NCI-H2029 treated with DMSO at 0.1 percent for 48 hours (cell line): ENCODE data around the gene PDAP1.
A peak's percentile ranks its signal among the peaks of the same experiment; 100 is the strongest.
"Not testable (repeated sequence)": the region's sequence is repeated elsewhere in the genome, so short reads cannot be mapped to it uniquely, and the experiment has no call there.

Source experiments
- DNase-seq: peaks from one replicate; lab custom pipeline; 2025; lab: John Stamatoyannopoulos, UW

Gene PDAP1

DNA sequence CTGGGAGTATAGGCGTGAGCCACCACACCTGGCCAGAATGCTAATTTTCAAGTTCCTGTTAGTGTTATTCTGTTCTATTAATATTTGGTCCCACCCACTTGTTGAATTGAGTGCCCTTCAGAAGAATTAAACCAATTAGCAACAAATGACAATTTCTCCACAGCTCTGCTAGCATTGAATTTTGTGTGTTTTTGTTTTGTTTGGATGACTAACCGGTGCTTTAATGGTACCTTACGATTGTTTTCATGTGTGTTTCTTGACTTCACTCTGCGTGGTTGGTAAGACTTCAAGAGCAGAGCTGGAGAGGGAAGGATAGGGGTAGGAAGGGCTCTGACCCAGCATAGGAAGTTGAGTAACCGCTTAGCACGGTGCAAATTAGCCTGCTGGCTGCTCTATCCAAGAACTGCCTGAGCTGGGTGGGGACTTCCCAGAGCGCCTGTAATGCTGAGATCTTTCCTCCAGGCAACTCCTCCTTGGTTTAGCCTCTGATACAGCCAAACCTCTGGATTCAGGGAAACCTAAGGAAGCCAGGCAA is 29.3 kb downstream of the PDAP1 start:
- no peak for DNase-seq

DNA sequence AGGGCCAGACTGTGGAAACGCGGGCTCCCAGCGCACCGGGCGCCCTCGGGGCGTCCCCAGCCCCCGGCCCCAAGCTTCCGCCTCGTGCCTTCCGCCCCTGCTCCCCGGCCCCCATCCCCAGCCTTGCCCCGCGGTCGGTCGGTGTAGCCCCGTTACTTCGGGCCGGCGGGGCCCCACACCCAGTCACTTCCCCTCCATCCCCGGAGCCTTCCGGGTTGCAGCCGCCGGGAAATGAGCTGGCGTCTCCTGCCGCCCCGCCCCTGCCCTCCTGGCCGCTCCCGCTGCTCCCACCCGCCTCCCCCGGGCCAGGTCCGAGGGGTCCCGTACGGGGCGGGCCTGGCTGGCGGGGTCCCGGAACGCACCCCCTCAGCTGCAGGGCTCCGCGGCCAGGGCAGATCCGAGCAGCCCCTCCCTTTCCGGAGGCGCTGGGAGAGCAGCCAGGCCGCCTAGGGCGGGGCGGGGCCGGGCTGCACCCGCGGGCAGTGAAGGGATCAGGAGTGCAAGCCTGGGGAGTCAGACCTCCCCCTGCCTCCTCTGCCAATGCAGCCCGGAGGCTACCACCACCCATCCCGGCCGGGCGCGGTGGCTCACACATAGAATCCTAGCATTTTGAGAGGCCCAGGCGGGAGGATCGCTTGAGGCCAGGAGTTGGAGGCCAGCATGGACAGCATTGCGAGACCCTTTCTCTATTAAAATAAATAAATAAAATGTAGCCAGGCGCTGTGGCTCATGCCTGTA is 33.2 kb downstream of the PDAP1 start:
- no peak for DNase-seq

DNA sequence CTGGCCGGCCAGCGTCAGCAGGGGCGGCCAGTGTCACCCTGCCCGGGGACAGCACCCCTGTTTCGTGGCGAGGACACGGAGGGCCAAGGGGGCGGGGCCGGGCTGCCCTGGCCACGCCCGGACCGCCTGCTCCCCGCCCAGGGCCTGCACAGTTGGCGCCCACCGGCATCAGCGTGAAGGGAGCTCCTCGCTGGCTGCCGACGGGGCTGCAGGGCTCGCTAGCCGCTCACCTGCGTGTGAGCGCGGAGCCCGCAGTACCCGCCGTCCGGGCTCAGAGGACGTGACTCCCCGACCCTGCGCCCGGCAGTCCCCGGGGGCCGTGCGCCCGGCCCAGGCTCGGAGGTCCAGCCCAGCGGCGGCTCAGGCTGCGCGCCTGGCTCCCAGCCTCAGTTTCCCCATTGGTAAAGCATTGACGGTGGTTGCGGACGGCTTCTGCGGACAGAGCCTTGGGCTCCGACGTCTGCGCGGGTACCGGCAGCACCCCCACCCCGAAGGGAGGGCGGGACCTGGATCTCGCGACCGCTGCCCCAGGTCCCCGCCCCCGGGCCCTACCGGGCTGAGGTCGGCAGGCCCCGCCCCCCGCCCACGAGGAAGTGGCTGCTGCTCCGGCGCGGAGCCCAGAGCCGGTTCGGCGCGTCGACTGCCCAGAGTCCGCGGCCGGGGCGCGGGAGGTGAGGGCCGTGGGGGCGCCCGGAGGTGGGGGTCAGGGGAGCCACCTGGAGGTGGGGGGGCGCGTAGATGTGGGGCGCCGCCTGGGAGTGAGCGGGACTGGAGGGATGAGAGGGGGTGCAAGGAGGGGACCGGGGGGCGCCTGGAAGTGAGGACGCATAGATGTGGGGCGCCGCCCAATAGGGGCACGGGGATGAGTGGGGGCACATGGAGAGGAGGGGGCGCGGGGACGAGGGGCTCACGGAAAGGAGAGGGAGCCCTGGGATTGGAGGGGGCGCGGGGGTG is 34.0 kb downstream of the PDAP1 start, which contains the start of gene ARPC1B:
Gene ARPC1B, plus strand, starts transcription at position 620 of the 954 bp plus-strand sequence. CDS start 10,985 bp downstream, outside the sequence.
- no peak for DNase-seq

DNA sequence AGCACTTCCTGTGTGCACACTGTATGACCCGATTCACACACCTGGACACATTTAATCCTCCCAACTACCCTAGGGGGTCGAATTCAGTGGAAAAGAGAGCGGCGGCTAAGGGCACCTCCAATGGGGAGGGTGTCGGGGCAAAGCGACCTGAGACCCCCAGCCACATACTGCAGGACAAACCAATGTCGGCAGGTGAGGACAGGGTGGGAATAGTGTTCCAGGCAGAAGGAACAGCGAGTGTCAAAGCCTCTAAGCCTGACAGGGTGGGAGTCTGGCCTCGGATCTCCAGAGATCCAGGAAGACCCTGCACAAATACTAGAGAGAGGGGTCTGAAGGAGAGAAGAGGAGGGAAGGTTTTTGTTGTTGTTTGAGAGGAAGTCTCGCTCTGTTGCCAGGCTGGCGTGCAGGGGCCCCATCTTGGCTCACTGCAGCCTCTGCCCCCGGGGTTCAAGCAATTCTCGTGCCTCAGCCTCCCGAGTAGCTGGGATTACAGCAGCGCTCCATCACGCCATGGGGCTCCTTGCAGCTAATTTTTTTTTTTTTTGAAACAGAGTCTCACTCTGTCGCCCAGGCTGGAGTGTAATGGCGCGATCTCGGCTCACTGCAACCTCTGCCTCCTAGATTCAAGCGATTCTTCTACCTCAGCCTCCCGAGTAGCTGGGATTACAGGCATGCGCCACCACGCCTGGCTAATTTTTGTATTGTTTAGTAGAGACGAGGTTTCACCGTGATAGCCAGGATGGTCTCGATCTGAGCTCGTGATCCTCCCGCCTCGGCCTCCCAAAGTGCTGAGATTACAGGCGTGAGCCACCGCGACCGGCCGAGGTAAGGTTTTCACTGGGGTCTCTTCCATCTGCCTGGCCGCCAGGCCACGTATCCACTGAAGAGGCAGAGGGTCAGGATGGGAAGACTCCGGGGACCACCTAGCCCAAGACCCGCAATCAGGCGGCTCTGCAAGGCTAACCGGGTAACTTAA is 35.0 kb downstream of the PDAP1 start:
- DNase-seq: no peak

DNA sequence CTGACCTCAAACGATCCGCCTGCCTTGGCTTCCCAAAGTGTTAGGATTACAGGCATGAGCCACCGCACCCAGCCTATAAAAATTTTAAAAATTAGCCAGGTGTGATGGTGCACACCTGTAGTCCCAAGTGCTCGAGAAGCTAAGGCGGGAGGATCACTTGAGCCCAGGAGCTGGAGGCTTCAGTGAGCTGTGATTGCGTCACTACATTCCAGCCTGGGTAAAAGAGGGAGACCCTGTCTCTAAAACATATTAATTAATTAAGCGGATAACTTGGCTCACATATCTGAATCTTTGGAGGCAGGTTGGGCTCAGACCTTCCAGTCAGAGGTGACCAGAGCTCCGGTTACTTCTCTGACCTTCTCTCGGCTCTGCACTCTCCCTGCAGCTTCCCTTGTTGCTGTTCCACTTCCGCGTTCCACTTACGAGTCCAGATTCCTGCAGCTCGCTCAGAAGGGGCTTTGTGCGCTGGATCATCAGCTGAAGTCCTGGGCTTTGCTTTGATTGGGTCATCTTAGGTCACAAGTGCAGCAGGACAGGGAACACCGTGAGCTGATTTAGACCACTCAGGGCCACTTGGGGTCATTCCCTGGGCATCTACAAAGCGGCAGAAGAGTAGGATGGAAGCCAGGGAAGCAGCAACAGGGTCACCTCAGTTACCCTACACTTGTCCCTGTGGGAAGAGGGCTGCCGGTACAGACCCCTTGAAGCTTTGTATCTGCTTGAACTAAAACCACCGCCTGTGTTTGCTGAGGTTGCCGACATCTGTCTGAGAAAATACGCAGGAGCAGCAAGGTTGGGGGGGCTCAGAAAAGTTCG is 35.9 kb downstream of the PDAP1 start:
- DNase-seq: peak; percentile 33

DNA sequence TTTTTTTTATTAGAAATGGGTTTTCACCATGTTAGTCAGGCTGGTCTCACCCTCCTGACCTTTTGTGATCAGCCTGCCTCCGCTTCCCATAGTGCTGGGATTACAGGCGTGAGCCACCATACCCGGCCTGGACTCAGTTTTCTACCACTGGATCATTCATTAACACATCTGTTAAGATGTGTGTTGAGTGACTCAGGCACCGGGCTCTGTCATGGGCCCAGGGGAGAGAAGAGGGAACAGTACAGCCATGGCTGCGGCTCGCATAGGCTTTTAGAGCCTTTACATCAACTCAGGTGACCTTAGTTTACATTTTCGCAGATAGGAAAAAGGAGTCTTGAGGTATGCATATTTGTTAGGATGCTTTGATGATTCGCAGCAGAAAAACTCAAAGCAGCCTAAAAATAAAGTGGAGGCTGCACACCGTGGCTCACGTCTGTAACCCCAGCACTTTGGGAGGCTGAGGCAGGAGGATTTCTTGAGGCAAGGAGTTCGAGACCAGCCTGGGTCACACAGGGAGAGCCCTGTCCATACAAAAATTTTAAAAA is 36.9 kb downstream of the PDAP1 start:
- DNase-seq: no peak

DNA sequence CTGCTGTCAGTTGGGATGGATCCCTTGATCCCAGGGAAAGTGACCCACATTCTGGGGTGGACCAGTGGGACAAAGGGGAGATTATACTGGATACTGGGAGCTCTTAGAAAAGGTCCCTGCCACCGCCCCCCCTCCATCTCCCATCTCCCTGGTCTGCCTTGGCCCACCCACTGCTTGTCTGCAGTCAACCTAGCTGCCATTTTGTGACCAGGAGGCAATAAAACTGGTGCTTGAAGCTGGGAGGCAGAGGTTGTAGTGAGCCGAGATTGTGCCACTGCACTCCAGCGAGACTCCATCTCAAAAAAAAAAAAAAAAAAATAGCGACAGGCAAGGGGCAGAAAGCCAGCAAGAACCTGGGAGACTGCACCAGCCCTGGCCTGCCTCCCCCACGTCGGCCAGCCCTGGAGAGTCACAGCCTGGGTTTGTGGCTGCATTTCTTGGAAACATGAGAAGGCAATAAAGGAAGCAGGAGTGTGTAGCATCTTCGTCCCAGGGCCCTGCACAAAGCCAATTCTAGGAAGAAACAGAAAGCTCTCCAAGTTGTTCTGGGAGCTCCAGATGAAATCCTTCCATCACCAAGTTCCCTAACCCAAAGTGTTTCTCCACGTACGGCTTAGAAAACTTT is 38.5 kb downstream of the PDAP1 start:
- DNase-seq: no peak

DNA sequence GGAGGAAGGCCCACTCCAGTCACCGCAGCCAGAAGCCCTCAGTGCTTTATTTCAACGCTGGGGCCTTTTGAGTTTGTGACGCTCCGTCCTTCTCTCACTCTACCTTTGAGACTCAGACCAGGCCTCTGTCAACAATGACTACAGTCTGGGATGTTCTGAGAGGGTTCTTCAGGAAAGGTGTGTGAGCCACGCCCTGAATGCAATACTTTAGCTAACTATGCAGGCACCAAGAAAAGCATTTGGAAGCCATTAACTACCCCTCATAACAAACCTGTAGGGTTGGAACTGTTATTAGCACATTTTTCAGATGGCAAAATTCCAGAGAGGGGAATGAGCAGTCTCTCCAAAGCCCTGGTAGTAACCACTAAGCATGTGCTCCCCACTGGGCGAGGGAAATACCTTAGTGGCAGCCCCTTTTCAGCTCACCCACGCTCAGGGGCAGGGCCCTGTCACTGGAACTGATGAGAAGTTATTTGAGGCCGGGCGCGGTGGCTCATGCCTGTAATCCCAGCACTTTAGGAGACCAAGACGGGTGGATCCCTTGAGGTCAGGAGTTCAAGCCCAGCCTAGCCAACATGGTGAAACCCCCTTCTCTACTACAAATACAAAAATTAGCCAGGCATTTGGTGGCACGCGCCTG is 39.5 kb downstream of the PDAP1 start:
- DNase-seq: no peak

DNA sequence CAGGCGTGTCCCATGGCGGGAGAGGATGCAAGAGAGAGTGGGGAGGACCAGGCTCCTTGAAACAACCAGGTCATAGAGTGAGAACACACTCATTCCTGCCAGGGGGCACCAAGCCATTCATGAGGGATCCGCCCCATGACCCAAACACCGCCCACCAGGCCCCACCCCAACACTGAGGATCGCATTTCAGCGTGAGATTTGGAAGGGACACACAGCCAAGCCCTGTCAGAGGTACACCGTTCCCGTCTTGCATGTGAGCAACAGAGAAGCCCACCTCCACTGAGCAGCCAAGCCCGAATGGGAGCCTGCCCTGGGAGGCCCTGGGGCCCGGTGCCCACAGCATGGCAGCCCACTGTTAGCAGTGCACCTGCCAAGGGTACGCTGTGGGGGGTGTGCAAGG is 41.8 kb downstream of the PDAP1 start:
- DNase-seq: no peak

DNA sequence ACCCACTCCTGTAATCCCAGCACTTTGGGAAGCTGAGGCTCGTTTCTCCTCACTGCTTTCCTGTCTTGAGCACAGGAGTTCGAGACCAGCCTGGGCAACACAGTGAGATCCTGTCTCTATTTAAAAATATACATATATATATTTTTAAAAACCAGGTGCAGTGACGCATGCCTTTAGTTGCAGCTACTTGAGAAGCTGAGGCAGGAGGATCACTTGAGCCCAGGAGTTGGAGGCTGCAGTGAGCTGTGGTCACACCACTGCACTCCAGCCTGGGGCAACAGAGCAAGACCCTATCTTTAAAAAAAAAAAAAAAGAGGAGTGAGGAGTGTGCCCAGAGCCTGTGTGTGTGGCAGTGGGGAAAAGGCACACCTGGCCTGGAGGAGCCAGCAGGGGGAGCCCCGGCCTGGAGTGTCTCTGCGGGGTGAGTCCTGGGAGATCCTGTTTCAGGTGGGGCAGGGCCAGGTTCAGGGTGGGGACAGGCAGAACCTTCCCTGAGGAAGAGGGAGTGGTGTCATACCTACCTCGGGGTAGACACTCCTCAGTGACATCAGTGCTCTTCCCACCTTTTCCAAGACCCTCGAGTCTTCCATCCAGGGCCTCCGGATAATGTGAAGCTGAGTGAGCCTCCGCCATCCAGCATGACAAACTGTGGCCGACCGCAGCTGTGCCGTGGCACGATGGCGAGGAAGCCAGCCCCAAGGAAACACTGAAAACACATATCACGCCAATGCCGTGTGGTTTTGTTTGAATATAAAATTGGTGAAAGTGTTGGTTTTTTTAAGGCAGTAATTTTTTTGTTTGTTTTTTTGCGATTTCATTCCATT is 42.9 kb downstream of the PDAP1 start:
- DNase-seq: no peak

DNA sequence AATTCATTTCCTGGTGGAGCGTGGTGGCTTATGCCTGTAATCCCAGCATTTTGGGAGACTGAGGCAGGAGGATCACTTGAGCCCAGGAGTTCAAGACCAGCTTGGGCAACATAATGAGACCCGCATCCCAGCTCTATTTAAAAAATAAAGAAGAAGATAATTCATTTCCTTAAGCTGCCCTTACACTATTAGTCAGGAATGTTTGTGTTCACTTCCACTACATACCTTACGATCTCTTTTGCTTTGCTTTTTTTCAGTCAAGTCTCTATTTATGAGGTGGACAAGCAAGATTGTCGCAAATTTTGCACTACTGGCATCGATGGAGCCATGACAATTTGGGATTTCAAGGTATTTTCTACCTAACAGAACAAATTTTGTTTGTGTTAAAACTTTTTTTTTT is 45.1 kb downstream of the PDAP1 start:
- DNase-seq: no peak

DNA sequence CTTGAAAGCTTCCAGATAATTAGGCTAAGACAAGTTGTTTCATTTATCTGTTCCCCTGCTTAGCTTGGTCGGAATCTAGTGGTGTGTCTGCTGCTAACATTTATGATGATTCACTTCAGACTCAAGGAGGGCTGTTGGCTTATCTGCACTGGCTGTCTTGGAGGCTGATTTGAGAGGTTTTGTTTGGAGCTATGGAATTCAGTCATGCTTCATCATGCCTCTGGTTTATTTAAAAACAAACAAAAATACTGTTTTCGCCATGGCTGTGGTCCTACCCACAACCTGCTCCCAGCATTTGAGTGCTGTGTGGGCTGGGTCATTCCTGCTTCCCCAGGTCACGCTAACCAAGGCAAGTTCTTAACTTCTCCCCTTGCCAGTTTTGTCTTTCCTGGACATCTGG is 45.6 kb downstream of the PDAP1 start:
- DNase-seq: no peak

DNA sequence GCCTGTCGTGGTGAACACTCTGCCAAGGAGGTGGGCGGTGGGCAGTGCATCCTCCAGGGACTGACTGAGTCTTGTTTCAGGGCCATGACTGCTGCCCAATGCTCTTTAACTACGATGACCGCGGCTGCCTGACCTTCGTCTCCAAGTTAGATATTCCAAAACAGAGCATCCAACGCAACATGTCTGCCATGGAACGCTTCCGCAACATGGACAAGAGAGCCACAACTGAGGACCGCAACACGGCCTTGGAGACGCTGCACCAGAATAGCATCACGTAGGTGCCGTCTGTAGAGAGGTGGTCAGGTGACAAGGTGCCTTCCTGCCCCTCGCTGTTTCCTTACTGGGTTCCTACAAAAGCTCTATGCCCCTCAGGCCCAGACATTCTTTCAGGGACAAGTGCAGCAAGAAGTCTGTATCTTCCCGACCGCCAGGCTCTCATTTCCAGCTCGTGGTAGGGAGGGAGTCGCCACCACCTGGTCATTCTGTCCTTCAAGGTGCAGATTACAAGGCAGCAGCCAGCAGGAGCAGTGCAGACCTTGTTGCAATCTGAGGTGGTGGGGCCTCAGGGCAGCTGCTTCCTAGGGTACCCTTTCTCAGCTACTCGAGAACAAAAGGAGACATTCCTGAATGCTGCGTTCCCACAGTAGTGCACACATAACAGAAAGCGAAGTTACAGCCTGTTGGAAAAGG is 48.8 kb downstream of the PDAP1 start:
- DNase-seq: no peak

DNA sequence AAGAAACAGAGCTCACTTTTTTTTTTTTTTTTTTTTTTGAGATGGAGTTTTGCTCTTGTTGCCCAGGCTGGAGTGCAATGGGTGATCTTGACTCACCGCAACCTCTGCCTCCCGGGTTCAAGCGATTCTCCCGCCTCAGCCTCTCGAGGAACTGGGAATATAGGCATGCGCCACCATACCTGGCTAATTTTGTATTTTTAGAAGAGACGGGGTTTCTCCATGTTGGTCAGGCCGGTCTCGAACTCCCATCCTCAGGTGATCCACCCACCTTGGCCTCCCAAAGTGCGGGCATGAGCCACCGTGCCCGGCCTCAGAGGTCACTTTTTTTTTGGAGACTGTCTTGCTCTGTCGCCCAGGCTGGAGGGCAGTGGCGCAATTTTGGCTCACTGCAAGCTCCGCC is 49.9 kb downstream of the PDAP1 start:
- not testable (repeated sequence) for DNase-seq

DNA sequence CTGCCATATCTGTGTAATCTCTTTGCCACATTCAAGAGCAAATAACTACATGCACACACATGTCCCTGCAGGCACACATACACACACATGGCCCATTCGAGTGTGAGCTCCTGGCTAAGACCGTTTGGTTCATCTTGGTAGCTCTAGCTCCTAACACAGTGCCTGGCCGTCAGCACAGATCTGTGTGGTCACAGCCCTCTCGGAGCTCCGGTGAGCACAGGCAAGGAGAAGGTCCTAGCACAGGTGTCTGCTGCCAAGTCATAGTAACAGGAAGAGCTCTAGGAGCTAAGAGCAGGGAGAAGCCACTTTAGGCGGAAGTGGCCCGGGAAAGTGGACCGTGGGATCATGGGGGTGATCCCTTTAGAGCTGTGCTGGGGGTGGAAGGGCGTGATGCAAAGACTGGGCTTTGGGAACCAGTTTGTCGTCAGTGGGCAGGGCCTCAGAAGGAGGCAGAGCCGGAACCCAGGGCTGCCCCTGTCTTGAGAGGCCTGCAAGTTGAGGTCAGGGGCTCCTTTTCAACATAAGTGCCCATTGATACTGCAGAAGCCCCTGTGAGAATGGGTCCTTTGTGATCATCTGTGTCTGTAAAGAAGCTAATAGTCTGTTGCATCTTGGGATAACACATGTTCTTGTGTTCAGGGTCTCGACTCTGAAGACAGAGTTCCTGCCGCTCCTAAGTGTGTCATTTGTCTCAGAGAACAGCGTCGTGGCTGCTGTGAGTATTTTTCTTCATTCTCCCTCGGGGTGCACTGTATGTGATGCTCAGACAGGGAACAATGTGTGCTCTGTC is 50.5 kb downstream of the PDAP1 start:
- no peak for DNase-seq

DNA sequence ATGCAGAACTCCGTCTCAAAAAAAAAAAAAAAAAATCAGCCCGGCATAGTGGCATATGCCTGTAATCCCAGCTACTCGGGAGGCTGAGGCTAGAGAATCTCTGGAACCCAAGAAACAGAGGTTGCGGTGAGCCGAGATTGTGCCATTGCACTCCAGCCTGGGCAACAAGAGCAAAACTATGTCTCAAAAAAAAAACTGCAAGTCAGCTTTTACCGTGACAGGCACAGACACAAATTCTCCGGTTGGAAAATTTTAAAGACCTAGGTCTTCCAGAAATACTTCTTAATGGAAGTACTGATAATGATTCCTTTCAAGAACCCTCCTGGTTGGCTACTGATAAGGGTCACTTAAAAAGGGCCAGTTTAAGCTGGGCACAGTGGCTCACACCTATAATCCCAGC is 53.3 kb downstream of the PDAP1 start:
- DNase-seq: no peak

DNA sequence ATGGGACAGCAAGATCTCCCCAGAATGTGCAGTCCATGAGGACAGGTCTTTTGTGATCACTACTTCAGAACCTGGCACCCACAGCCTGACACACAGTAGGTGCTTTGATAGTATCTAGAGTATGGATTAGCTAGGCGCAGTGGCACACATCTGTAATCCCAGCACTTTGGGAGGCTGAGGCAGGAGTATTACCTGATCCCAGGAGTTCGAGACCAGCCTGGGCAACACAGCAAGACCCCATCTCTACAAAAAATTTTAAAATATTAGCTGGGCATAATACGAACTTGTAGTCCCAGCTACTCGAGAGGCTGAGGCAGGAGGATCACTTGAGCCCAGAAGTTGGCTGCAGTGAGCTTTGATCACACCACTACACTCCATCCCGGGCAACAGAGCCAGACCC is 56.1 kb downstream of the PDAP1 start:
- no peak for DNase-seq
